GM19328 (cell line): Measurements from ENCODE around the gene GRID1.

Source experiments
- ATAC-seq: cut with Tn5 transposase; IDR thresholded peaks from one replicate; pipeline ENCODE4 v1.9.1; 2021; ENCODE audit warnings: mild to moderate bottlenecking, moderate library complexity; ENCODE audit not compliant: unreplicated experiment

GRID1 gene

GRCh38 chr10:86366033-86366901 lies at the start of gene GRID1:
GRID1 (minus strand) TSS chr10:86366795.
- no peak for ATAC-seq

DNA sequence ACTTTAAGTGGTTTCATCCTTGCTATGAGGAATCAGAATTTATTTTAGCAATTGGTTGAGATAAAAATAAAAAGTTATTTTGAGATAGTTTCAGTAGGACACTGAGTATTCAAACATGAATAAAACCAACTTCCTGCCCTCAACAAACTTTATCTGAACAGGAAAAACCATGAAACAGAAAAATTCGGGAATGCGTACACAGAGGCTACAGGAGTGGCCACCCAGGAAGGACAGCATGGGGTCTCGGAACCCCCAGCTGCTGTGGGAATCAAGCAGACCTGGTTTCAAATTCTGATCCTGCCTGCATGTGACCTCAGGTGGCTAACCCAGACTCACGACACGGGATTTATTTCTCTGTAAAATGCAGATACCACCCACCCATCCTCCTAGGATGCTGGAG lies 49.0 kb upstream of the GRID1 start:
- ATAC-seq = no peak

DNA sequence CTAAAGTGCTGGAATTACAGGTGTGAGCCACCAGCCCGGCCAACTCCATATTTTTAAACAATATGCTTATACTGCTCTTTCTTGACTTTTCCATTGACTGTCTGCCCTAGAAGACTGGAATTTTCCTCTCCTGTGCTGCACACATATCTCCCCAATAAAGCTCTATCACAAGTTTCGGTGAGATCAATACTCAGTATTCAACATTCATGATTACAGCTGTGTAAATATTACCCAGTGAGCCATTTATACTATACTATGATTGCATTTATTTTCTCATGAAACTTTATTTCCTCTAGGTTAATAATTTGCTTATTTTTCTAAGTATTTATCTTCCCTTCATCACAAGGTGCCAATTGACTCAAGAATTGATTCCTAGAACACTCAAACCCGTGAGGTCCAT lies 48.5 kb upstream of the GRID1 start:
- no peak for ATAC-seq

GRCh38 chr10:86413046-86413728 lies 46.6 kb upstream of the GRID1 start:
- ATAC-seq = peak; percentile 59

DNA sequence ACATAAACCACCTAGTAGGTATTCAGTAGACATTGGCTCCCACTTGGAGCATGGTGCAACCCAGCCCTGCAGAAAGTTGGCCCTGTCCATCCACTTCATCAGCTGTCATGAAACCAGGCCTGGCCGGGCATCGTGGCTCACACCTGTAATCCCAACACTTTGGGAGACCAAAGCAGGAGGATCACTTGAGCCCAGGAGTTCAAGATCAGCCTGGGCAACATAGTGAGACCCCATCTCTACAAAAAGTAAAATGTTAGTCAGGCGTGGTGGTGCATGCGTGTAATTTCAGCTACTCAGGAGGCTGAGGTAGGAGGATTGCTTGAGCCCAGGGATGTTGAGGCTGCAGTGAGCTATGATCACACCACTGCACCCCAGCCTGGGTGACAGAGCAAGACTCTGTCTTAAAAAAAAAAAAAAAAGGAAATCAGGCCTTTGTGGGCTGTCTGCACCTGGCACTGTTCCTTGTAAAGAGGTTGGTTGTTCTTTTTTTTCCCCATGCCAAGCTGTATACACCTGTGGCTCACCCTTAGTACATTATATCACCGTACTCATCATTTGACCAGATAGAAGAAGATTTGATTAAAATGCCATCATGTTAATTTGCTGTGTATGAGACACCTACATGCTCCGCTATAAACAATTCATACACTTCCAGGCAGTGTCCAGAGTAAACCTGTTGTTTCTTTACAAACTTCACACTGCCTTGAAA lies 45.4 kb upstream of the GRID1 start:
- ATAC-seq = no peak

- ATAC-seq = peak; percentile 57
Measured at GRCh38 chr10:86411281-86411841, 44.8 kb upstream of the GRID1 start.

GRCh38 chr10:86410542-86411124 lies 44.0 kb upstream of the GRID1 start:
- no peak for ATAC-seq

DNA sequence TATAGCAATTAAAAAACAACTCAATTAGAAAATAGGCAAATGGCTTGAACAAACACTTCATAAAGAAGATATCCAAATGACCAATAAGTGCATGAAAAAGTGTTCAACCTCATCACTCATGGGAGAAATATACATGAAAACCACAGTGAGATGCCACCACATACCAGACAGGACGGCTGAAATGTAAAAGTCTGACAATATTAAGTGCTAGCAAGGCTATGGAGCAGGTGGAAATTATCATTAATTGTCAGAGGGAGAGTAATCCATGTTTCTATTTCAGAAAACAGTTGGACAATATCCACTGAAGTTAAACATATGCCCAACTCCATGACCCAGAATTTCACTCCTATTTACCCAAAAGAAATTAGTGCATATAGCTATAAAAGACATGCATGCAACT lies 42.6 kb upstream of the GRID1 start:
- no peak for ATAC-seq

DNA sequence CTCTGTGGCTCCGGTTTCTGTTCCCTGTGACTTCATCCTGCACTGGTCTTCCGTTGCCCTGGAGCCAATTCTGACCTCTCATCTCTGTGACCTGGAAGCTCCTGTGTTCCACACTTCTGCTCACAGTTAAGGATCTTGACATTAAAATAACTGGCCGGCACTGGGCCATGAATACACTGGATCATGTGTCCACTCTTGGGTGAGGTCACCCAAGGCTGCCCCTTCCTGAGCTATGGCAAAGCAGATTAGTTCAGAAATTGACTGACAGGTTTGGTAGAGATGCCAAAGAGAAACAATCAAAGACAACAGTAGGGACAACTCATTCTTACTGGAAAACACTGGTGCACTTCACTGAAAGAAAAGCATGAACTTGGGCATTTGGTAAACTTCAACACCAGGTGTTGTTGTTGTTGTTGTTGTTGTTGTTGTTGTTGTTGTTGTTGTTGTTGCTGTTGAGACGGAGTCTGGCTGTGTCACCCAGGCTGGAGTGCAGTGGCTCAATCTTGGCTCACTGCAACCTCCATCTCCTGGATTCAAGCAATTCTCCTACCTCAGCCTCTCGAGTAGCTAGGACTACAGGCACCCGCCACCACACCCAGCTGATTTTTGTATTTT lies 36.7 kb upstream of the GRID1 start:
- no peak for ATAC-seq

- ATAC-seq = no peak
Measured at GRCh38 chr10:86402283-86402941, 35.8 kb upstream of the GRID1 start.

DNA sequence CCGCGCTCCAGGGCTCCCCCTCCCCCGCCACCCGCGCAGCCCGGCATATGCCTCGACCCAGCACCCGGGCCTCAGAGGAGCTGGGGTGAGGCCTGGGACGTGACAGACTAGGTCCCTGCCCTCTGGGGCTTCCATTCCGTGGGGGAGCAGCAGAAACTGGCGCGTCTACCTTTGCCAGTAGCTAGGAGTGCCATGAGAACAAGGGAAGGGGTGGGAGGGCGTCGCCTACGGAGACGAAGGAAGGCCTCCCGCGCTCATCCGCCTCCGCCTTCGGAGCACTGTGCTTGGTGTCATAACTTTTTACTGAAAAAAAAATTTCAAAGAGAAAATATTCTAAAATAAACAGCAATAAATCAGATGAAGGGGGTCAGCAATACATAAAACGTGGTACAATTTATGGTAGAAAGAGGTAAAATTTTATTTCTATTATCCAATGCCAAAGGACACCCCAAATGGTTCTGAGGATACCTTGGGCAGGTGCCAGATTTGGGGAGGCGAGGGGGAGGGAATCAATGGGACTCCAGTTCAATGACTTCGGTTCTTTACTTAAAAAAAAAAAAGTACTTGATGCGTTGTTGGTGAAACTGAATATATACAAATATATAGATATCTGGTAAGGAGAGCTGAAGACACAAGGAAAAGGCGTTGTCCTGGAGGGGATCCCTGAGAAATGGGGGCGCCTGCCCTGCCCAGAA lies 35.1 kb upstream of the GRID1 start:
- ATAC-seq = no peak

DNA sequence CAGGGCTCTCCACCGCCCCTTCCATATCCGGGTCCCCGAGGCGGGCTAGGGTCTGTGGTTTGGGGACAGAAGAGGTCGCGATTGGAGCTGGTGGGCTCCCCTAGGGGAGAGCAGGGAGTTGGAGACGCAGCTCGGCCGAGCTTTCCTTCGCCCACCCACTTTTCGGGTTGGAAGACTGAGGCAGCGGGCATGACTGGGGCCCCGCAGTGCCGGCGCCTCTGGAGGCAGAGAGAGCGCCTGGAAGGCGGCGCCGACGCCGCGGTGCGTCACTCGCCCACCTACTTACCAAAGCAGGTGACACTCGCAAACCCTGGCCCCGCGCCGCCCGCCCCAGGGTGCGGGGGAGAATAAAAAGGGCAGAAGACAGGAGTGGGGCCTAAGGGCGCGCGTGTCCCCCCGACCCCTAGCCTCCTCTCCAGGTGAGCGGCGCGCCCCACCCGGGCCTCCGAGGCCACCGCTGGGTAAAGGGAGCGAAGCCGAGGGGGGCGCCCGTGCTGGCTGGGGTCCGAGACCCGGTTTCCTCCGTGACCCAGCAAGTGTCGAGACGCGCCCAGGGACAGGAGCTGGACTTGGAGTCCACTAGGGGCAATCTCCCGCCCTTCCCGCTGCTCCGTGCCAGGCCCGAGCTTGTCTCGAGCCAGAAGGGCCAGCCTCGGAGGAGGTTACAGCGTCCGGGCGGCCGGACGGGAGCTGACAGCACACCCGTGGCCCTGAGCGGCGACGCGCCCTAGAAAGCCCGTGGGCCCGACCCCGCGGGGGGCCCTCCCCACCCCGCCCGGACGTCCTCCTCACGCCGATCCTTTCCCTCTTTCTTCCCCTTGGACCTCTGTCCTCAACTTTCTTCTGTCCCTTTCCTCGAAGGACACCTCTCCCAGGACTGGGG lies 34.4 kb upstream of the GRID1 start:
- peak; percentile 37 for ATAC-seq

- ATAC-seq = peak; percentile 77
Measured at GRCh38 chr10:86399879-86400704, 33.5 kb upstream of the GRID1 start.

- ATAC-seq = no peak
Measured at GRCh38 chr10:86399514-86399878, 32.9 kb upstream of the GRID1 start.

DNA sequence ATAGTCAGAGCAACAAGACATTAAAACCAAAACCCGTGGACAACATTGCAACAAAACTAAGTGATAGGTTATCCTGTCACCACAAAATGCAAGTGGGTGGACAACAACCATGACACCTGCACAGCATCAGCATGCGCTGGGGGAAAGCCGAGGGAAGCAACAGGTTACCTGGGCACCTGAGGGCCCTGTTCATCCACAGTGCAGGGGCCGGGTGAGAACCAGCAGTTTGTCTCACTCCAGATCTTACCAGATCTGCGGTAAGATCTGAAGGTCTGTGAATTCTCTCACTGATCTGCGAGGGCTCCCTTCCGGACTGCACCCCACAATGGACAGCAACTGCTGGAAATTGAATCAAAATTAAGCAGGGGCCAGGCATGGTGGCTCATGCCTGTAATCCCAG lies 30.5 kb upstream of the GRID1 start:
- no peak for ATAC-seq

- ATAC-seq = no peak
Measured at GRCh38 chr10:86393862-86394455, 27.4 kb upstream of the GRID1 start.

- ATAC-seq = no peak
Measured at GRCh38 chr10:86393362-86393761, 26.8 kb upstream of the GRID1 start.
